ENCODE data around the gene ZNF431. TPM values are rescaled to one million over a fixed set of nuclear protein-coding genes. Genes with fewer than 3 reads are reported as not detected.

ZNF431 gene
- total and polyA plus RNA-seq, 9 of the 15 experiments (the other 6 are each of a cell fraction or from before 2014, with no cell fraction given): 3.3 to 24.8 (median 13.5) TPM

- Histone ChIP-seq H4K20me1 (replicated peaks; ENCODE audit: control insufficient read depth, insufficient read depth, low read length) (no peaks in the 10 kb centered on the region), H3K27me3 (ENCODE audit: control insufficient read depth in 2 of 2, insufficient read depth in 2 of 2, low read length in 2 of 2) (no peaks in the 10 kb centered on the region), H3K9ac (ENCODE audit: insufficient read depth in 1 of 2, low read depth in 2 of 2, low read length in 2 of 2) (no peak overlapping the region), H2AFZ (ENCODE audit: low read depth, low read length) (no peak overlapping the region), H3K9me3 (replicated peaks; ENCODE audit: control insufficient read depth, insufficient read depth, low read depth, low read length) (no peaks in the 10 kb centered on the region), H3K27ac (ENCODE audit: extremely low read depth, low read depth, low read length) (no peak overlapping the region), H3K4me3 (no peak overlapping the region), H3K4me1 (replicated peaks in 1 of 2; ENCODE audit: control insufficient read depth in 2 of 2, insufficient read depth in 2 of 2, low read length in 2 of 2) (no peaks in the 10 kb centered on the region), H3K4me2 (ENCODE audit: insufficient read depth, low read length) (no peak overlapping the region), H3K9me1 (ENCODE audit: control insufficient read depth, insufficient read depth, low read length) (no peaks in the 10 kb centered on the region), H3K79me2 (ENCODE audit: control insufficient read depth, insufficient read depth, low read length) (no peaks in the 10 kb centered on the region), H3K36me3 (ENCODE audit: control insufficient read depth, insufficient read depth, low read length) (no peaks in the 10 kb centered on the region)
- intact Hi-C loops (cut with micrococcal nuclease): no loop called here
- CTCF ChIA-PET (ENCODE audit: low intra/inter-chr PET ratio): no interaction called here
- ATAC-seq (no peak), DNase-seq (ENCODE audit: extremely low read depth in 1 of 4, low spot score in 3 of 4) (no peak), FAIRE-seq (no peak)
- in situ Hi-C loops (cut with MboI): loop anchor here (25.0 kb wide), 1 partner anchor 677 kb away; no protein-coding TSS in a partner anchor
- WGBS (ENCODE audit: insufficient coverage, low coverage, missing lambda C conversion rate): 0% methylated on average over 6 of the region's 6 CpGs
- no TSS peak for BruUV-seq (replicated peaks)
- POLR2A ChIA-PET: no interaction called here
- TF ChIP-seq ZNF431 (CRISPR knock-in tag; IDR thresholded peaks at IDR 0.05): no peak
- TF ChIP-seq, protein P1, sequence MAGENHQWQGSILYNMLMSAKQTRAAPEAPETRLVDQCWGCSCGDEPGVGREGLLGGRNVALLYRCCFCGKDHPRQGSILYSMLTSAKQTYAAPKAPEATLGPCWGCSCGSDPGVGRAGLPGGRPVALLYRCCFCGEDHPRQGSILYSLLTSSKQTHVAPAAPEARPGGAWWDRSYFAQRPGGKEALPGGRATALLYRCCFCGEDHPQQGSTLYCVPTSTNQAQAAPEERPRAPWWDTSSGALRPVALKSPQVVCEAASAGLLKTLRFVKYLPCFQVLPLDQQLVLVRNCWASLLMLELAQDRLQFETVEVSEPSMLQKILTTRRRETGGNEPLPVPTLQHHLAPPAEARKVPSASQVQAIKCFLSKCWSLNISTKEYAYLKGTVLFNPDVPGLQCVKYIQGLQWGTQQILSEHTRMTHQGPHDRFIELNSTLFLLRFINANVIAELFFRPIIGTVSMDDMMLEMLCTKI (IDR thresholded peaks at IDR 0.05; ENCODE audit: partially characterized antibody): no peak
- no peak for TF ChIP-seq PHF21A (IDR thresholded peaks at IDR 0.05; ENCODE audit: borderline replicate concordance, low read depth)
- TF ChIP-seq PRPF4 (IDR thresholded peaks at IDR 0.05; ENCODE audit: insufficient read depth, low read depth, low read length, poor library complexity, severe bottlenecking): no peak
- TF ChIP-seq ZBTB9 (CRISPR knock-in tag; IDR thresholded peaks at IDR 0.05): no peak
- TF ChIP-seq LCOR (CRISPR knock-in tag; IDR thresholded peaks at IDR 0.05): no peak
- TF ChIP-seq SFPQ (IDR thresholded peaks at IDR 0.05; ENCODE audit: low read depth, low read length): no peak
- TF ChIP-seq SMARCB1 (IDR thresholded peaks at IDR 0.05; ENCODE audit: insufficient read length, low read depth): no peak
- no peak for TF ChIP-seq SIX5 (IDR thresholded peaks at IDR 0.05; ENCODE audit: borderline replicate concordance in 1 of 2, insufficient read depth in 1 of 2, low read depth in 1 of 2, low read length in 2 of 2)
- no peak for TF ChIP-seq ZNF668 (CRISPR knock-in tag; IDR thresholded peaks at IDR 0.05)
- TF ChIP-seq SRSF9 (IDR thresholded peaks at IDR 0.05; ENCODE audit: borderline replicate concordance, low read depth, low read length): no peak
- TF ChIP-seq MECOM (CRISPR knock-in tag; IDR thresholded peaks at IDR 0.05): no peak
- no peak for TF ChIP-seq TAF7 (tag; IDR thresholded peaks at IDR 0.05)
- TF ChIP-seq ZNF655 (CRISPR knock-in tag; IDR thresholded peaks at IDR 0.05): no peak
- no peak for TF ChIP-seq MLX (CRISPR knock-in tag; conservative IDR thresholded peaks at IDR 0.05)
These were observed 68.3 kb downstream of the ZNF431 start for GRCh38 chr19:21210037-21210621.
